ENCODE data around the gene WDR93.

Gene WDR93

GRCh38 chr15:89662893-89663626 lies 27.6 kb upstream of the WDR93 start:
- DNase-seq (ENCODE audit: low spot score): peak; percentile 92

GRCh38 chr15:89664441-89665350 lies 25.9 kb upstream of the WDR93 start:
- no peak for DNase-seq (ENCODE audit: low spot score)

DNA sequence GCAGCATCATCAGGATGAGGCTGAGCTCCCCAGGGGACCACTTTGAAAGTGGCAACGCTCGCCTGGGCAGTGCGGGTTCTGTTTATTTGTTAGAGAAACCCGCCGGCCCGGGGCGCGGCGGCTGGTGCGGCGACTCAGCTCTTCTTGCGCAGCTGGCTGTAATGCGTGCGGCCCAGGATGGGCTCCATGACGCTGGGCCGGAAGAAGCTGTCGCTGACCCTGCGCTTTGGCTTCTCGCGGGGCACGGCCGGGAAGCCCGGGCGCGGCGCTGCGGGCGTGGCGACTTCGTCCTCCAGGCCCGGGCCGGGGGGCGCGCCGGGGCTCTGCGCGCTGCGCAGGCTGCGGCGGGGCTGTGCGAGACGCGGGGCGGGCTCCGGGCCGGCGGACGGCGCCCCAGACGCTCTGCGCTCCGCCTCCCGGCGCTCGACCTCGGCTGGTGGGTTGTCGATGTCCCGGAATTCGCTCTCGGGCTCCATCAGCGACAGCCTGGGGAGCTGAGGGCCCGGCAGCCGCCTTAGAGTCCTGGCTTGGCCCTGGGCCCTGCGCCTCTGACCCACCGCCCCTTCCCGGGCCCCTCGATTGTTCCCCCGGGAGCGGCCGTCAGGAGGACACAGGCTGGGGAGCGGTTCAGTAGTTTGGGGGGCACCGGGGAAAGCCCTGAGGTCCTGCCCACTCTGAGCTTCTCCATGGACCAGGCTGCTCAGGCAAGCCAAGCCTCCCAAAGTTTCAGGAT lies 25.0 kb upstream of the WDR93 start:
- DNase-seq (ENCODE audit: low spot score): peak; percentile 80

DNA sequence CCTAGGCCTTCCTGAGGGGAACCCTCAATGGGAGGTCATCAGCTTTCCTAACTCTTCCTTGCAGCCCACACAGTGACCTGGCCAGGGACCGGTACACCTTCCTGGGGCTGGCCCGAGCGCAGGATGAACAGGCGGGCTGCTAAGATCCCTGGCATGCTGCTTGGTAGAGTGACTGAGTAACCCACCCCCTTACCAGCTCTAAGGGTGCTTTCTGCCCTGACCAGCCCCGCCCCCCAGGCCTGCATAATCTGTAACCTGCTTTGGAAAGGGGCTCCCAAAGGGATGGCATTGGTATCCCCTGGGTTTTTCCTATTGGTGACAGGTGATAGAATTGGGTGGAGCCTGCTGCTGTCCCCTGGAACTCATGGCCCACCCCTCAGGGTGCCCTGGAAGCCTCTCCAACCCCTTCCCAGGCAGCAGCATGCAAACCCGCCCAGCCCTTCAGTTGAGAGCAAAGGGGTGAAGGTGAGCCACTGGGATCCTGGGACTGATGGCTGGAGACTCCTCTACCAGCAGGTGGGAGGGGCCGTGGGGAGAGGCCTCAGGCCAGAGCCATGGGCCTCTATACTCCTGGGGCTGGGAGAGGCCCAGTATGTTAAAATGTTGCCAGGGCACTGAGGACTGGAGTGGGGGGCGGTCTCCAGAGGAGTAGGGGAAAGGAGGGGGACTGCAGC lies 24.3 kb upstream of the WDR93 start:
- no peak for DNase-seq (ENCODE audit: low spot score)

- no peak for DNase-seq (ENCODE audit: low spot score)
These were observed 23.5 kb upstream of the WDR93 start for GRCh38 chr15:89666858-89667705.

DNA sequence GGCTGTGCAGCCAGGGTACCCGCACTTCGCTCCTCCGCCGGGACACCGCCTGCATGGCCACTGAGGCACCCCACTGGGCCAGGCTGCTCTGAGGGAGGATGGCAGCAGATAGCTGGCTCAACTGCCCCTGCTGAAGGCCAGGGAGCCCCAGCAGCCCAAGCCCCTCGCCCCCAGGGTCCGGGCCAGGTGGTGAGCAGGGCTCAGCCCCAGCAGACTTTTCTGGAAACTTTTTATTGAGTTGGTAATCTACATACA lies 23.0 kb upstream of the WDR93 start:
- no peak for DNase-seq (ENCODE audit: low spot score)

DNA sequence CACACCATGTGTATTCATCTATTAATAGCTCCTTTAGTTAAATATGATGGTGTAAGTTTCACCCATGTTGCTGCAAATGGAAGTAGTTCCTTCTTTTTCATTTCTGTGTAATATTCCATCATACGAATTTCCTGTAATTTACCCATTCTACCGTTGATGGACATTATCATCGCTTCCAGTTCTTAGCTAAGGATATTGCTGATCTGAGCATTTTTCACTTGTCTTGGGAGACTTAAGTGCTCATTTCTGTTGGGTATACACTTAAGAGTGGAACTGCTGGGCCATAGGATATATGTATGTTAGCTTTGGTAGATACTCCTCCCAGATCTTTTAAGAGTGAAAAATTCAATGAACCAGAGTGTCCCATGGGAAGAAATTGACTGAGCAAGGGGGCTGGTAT lies 22.4 kb upstream of the WDR93 start:
- no peak for DNase-seq (ENCODE audit: low spot score)

GRCh38 chr15:89669309-89669865 lies 21.2 kb upstream of the WDR93 start:
- no peak for DNase-seq (ENCODE audit: low spot score)

GRCh38 chr15:89669941-89670340 lies 20.7 kb upstream of the WDR93 start:
- DNase-seq (ENCODE audit: low spot score): no peak

DNA sequence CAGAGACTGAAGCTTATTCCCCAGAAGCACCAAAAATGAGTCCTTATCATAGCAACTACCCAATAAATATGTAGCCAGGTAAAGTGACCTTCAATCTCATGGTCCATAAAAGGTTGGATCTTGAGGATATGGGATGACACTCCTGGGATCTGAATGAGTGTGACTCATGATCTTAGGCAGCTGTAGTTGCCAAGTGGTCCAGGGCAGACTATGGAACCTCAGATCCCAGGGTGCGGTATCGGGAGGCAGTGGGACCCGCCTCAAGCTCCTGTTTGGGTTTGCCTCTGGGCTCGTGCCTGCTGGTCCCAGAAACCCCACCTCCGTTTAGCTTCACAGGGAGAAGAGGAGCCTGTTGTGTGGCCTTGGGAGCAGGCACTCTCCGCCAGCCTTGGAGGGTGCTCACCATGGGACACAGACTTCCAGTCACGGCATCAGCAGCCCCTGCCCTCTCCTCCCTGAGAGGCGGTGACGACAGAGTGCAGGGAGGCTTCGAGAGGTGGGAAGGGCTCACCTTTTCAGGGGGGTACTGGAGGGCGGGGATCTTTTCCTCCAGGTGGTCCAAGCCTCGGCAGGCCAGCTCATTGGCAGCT lies 19.5 kb upstream of the WDR93 start:
- DNase-seq (ENCODE audit: low spot score): no peak

DNA sequence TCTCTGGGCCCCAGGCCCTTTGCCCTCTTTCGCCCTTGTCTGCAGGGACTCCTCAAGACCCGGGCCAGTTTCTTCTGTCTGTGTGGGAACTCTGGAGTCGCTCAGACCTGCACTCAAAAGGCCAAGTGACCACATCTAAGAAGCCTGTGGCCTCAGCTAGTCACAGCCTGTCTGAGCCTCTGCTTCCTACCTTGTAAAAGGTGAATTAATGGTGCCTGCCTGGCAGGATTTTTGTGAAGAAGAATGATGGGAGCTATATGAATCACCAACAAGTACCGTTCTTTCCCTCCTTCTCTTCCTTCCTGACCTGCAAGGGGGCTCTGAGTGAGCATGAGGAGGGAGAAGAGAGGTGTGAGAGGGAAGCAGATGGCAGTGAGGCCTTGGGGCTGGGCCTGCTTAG lies 18.9 kb upstream of the WDR93 start:
- DNase-seq (ENCODE audit: low spot score): no peak

GRCh38 chr15:89672221-89673164 lies 18.1 kb upstream of the WDR93 start:
- no peak for DNase-seq (ENCODE audit: low spot score)

- DNase-seq (ENCODE audit: low spot score): no peak
These were observed 17.5 kb upstream of the WDR93 start for GRCh38 chr15:89673165-89673512.

GRCh38 chr15:89674526-89674925 lies 16.1 kb upstream of the WDR93 start:
- DNase-seq (ENCODE audit: low spot score): no peak

GRCh38 chr15:89675606-89676005 lies 15.0 kb upstream of the WDR93 start:
- DNase-seq (ENCODE audit: low spot score): no peak

GRCh38 chr15:89677381-89677780 lies 13.2 kb upstream of the WDR93 start:
- DNase-seq (ENCODE audit: low spot score): no peak

DNA sequence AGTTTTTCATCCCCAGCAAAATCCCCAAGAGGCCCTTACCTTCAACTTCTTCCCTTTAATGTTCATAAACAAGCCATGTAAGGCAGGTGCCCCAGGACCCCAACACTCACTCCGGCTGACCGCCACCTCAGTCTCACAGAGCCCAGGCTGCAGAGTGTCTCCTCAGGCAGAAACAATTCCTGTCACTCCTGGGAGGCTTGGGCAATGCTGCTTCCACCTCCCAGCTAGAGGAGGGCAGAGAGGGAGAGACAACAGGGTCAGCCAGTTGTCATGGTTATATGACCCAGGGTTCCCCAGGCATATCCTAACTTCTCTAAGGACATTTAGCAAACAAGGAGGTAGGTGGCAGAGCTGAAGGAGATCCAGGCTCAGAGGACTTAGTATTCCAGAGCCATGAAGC lies 11.4 kb upstream of the WDR93 start, which contains the start of gene PLIN1:
PLIN1 (minus strand) TSS at position 156 of the 400 bp plus-strand sequence. CDS start 1,878 bp downstream, outside the sequence.
- no peak for DNase-seq (ENCODE audit: low spot score)

GRCh38 chr15:89680282-89680873 lies 10.2 kb upstream of the WDR93 start:
- DNase-seq (ENCODE audit: low spot score): peak; percentile 63

DNA sequence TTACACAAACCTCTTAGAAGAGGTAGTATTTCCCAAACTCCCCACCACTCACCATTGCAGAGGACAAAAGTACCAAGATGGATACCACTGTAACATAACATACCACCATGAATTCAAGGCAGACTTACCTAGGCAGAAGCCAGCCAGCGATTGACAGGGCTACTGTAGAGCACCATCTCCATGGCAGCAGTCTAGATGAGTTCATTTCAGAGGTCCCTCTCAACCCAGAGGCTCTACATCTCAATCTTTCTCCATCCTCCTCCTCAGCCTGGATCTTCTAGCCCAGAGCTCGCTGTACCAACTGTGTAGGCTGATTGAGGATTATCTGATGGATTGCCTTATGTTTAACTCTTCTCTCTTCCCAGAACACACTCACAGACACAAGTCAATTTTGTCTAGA lies 9.5 kb upstream of the WDR93 start:
- no peak for DNase-seq (ENCODE audit: low spot score)

Measured in AG08396 (cell line).